ENCODE data around the gene SIGLEC5. TPM values are rescaled to one million over a fixed set of nuclear protein-coding genes. Genes with fewer than 3 reads are reported as not detected.
"Not testable (repeated sequence)": the region's sequence is repeated elsewhere in the genome, so short reads cannot be mapped to it uniquely, and the experiment has no call there.

The SIGLEC5 gene, protein sequence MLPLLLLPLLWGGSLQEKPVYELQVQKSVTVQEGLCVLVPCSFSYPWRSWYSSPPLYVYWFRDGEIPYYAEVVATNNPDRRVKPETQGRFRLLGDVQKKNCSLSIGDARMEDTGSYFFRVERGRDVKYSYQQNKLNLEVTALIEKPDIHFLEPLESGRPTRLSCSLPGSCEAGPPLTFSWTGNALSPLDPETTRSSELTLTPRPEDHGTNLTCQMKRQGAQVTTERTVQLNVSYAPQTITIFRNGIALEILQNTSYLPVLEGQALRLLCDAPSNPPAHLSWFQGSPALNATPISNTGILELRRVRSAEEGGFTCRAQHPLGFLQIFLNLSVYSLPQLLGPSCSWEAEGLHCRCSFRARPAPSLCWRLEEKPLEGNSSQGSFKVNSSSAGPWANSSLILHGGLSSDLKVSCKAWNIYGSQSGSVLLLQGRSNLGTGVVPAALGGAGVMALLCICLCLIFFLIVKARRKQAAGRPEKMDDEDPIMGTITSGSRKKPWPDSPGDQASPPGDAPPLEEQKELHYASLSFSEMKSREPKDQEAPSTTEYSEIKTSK
- total RNA-seq: under 1 TPM in 1 of 4 donors, not detected in 3; 0.94 TPM

DNA sequence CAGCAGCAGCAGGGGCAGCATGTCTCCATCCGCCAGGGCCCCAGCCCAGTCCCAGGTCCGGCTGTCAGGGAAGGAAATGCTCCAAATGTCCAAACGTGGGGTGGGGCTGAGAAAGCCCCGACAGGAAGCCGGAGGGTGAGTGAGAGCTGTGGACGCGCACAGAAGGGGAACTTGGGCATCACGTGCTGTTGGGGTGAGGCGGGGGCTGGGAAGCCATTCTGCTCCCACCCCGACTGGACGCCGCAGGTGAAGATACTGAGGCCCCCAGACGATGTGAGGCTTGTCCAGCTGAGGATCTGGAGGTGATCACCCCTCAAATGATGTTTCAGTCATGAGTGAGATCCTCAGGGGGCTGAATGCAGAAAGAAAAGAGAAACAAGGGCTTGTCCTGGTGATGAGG, at the start of gene SIGLEC5:
Gene SIGLEC5 (minus strand): TSS at position 87 of the 400 bp plus-strand sequence. CDS start 66 bp downstream, at position 21.
- not testable (repeated sequence) for DNase-seq

DNA sequence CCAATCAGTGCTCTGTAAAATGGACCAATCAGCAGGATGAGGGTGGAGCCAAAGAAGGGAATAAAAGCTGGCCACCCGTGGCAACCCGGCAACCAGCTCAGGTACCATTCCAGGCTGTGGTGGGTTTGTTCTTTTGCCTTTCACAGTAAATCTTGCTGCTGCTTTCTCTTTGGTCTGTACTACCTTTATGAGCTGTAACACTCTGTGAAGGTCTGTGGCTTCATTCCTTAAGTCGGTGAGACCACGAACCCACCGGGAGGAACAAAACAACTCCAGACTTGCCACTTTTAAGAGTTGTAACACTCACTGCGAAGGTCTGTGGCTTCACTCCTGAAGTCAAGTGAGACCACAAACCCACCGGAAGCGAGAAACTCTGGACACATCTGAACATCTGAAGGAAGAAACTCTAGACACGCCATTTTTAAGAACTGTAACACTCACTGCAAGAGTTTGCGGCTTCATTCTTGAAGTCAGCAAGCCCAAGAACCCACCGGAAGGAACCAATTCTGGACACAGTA, 46.4 kb upstream of the SIGLEC5 start:
- no peak for TF ChIP-seq POLR2A (IDR thresholded peaks at IDR 0.05)
- TF ChIP-seq, protein P1, sequence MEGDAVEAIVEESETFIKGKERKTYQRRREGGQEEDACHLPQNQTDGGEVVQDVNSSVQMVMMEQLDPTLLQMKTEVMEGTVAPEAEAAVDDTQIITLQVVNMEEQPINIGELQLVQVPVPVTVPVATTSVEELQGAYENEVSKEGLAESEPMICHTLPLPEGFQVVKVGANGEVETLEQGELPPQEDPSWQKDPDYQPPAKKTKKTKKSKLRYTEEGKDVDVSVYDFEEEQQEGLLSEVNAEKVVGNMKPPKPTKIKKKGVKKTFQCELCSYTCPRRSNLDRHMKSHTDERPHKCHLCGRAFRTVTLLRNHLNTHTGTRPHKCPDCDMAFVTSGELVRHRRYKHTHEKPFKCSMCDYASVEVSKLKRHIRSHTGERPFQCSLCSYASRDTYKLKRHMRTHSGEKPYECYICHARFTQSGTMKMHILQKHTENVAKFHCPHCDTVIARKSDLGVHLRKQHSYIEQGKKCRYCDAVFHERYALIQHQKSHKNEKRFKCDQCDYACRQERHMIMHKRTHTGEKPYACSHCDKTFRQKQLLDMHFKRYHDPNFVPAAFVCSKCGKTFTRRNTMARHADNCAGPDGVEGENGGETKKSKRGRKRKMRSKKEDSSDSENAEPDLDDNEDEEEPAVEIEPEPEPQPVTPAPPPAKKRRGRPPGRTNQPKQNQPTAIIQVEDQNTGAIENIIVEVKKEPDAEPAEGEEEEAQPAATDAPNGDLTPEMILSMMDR (IDR thresholded peaks at IDR 0.05): no peak
- 59 to 65% methylated on average over 7 to 10 of the region's 11 CpGs for WGBS, 2 donors

More for the DNA sequence above, at the start of gene SIGLEC5:
- H3K27me3 ChIP-seq: peaks cover 0 to 23% (median 0%) of the 10 kb centered on the region in 4 donors
- 67% methylated on average over 10 of the region's 13 CpGs; no CpG with 5 or more reads in 1 of the 2 donors for WGBS, 2 donors
- H3K9me3 ChIP-seq; intact Hi-C loops (cut with DNase I); H3K36me3 ChIP-seq; H3K4me3 ChIP-seq; H3K4me1 ChIP-seq; H3K27ac ChIP-seq: not testable (repeated sequence)

DNA sequence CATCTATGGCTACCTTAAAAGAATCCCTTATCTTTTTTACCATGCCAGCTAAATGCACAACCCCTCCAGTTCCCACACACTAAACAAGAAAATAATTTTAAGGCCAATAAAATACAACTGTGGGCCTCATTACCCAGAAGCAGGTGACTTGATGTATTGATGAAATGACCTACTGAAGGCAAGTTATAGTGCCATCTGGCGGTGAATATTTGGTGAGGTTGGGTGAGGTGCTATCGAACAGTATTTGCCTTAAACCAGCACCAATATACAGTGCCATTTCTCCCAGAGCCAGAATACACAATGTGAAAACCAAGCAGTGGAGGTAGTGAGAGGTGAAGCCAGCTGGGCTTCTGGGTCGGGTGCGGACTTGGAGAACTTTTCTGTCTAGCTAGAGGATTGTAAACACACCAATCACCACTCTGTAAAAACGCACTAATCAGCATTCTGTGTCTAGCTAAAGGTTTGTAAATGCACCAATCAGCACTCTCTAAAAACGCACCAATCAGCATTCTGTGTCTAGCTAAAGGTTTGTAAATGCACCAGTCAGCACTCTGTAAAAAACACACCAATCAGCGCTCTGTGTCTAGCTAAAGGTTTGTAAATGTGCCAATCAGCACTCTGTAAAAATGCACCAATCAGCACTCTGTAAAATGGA, 45.8 kb upstream of the SIGLEC5 start:
- H3K27ac ChIP-seq; H3K9me3 ChIP-seq; H3K4me3 ChIP-seq; DNase-seq; H3K36me3 ChIP-seq; intact Hi-C loops (cut with DNase I); H3K4me1 ChIP-seq: not testable (repeated sequence)
- 63 to 65% methylated on average over 7 of the region's 7 CpGs for WGBS, 2 donors
- H3K27me3 ChIP-seq: peaks cover 0 to 15% (median 0%) of the 10 kb centered on the region in 4 donors
- TF ChIP-seq, protein P1 (IDR thresholded peaks at IDR 0.05): peak in 4 of 6 experiments; percentile 8 to 41 (median 24)

More for the DNA sequence above, 46.4 kb upstream of the SIGLEC5 start:
- Histone ChIP-seq H3K27me3 (peaks cover 0 to 15% (median 0%) of the 10 kb centered on the region in 4 donors), H3K36me3 (no peaks in the 10 kb centered on the region), H3K27ac (no peak overlapping the region), H3K9me3 (no peaks in the 10 kb centered on the region), H3K4me3 (no peak overlapping the region), H3K4me1 (no peaks in the 10 kb centered on the region)
- DNase-seq: no peak
- intact Hi-C loops (cut with DNase I): no loop called here

DNA sequence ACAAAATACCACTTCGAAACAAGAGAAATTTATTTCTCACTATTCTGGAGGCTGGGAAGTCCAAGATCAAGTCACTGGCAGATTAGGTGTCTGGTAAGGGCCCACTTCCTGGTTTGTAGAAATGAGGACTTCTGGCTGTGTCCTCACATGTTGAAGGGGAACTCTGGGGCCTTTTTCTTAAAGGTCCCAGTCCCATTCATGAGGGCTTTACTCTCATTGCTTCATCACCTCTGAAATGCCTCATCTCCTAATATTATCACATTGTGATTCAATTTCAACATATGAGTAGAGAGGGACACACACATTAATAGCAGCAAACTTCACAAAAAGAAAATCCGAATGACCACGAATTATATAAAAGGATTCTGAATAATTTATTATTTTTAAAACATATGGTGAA, 38.0 kb upstream of the SIGLEC5 start:
- H3K9me3 ChIP-seq: no peaks in the 10 kb centered on the region
- no peak overlapping the region for H3K4me3 ChIP-seq
- 42 to 61% methylated on average over 3 of the region's 3 CpGs for WGBS, 2 donors
- no peak for TF ChIP-seq POLR2A (IDR thresholded peaks at IDR 0.05)
- TF ChIP-seq, protein P1 (IDR thresholded peaks at IDR 0.05): no peak
- H3K4me1 ChIP-seq: no peaks in the 10 kb centered on the region
- H3K27ac ChIP-seq: no peak overlapping the region
- DNase-seq: no peak
- no peaks in the 10 kb centered on the region for H3K36me3 ChIP-seq
- intact Hi-C loops (cut with DNase I): no loop called here
- peaks cover 0 to 30% (median 0%) of the 10 kb centered on the region in 4 donors for H3K27me3 ChIP-seq

DNA sequence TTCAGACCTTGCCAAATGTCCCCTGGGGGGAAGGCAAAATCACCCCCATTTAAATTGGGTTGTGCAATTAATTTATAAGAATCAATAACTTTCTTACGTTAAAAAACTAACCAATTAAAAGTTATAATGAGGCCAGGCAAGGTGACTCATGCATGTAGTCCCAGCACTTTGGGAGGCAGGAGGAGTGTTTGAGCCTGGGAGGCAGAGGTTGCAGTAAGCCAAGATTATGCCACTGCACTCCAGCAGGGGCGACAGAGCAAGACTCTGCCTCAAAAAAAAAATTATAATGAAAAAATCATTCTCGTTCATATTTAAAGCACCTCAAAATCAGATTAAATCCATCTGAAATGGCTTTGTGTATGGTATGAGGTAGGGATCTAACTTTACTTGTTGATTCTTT, 34.8 kb upstream of the SIGLEC5 start:
- WGBS, 2 donors: 43 to 45% methylated on average over 3 of the region's 3 CpGs
- Histone ChIP-seq H3K4me1 (no peaks in the 10 kb centered on the region), H3K4me3 (no peak overlapping the region), H3K27me3 (peaks cover 0 to 45% (median 0%) of the 10 kb centered on the region in 4 donors), H3K9me3 (no peaks in the 10 kb centered on the region), H3K36me3 (no peaks in the 10 kb centered on the region), H3K27ac (no peak overlapping the region)
- DNase-seq: no peak
- TF ChIP-seq POLR2A (IDR thresholded peaks at IDR 0.05): no peak
- TF ChIP-seq, protein P1 (IDR thresholded peaks at IDR 0.05): no peak
- intact Hi-C loops (cut with DNase I): no loop called here
